T-helper 1 cell (primary cell): ENCODE measurements around the gene RDH16.
A peak's percentile ranks its signal among the peaks of the same experiment; 100 is the strongest.
"Not testable (repeated sequence)": the region's sequence is repeated elsewhere in the genome, so short reads cannot be mapped to it uniquely, and the experiment has no call there.

Experiments
- DNase-seq, 5 donors: peaks; one replicate each; pipeline ENCODE4 v3.0.0-alpha.2; 2012 to 2020

The RDH16 gene

GRCh38 chr12:56953314-56953713 lies 4.1 kb downstream of the RDH16 start:
- no peak for DNase-seq

GRCh38 chr12:56951582-56952339 lies 5.6 kb downstream of the RDH16 start:
- no peak for DNase-seq

- DNase-seq = no peak
Measured at GRCh38 chr12:56948881-56949280, 8.5 kb downstream of the RDH16 start.

- no peak for DNase-seq
Measured at GRCh38 chr12:56948457-56948777, 9.0 kb downstream of the RDH16 start.

- no peak for DNase-seq
Measured at GRCh38 chr12:56947633-56948456, 9.6 kb downstream of the RDH16 start.

GRCh38 chr12:56943878-56944277 lies 13.5 kb downstream of the RDH16 start:
- no peak for DNase-seq

GRCh38 chr12:56943374-56943773 lies 14.0 kb downstream of the RDH16 start:
- DNase-seq = not testable (repeated sequence)

GRCh38 chr12:56941299-56942017 lies 15.9 kb downstream of the RDH16 start:
- DNase-seq = peak in 1 of 5 donors; percentile 31

GRCh38 chr12:56940942-56941298 lies 16.5 kb downstream of the RDH16 start:
- DNase-seq = not testable (repeated sequence)

GRCh38 chr12:56935752-56936151 lies 21.7 kb downstream of the RDH16 start:
- DNase-seq = no peak

GRCh38 chr12:56935157-56935556 lies 22.3 kb downstream of the RDH16 start:
- DNase-seq = no peak

GRCh38 chr12:56933826-56934625 lies 23.4 kb downstream of the RDH16 start, which contains the start of gene SDR9C7:
TSS of gene SDR9C7 (minus strand) at chr12:56934408. CDS start at chr12:56934261, 147 bp downstream.
- DNase-seq = no peak

GRCh38 chr12:56932867-56933266 lies 24.5 kb downstream of the RDH16 start:
- DNase-seq = no peak

- no peak for DNase-seq
Measured at GRCh38 chr12:56932146-56932545, 25.3 kb downstream of the RDH16 start.

GRCh38 chr12:56931474-56931978 lies 25.9 kb downstream of the RDH16 start:
- no peak for DNase-seq

- no peak for DNase-seq
Measured at GRCh38 chr12:56930241-56930640, 27.2 kb downstream of the RDH16 start.

GRCh38 chr12:56929780-56930179 lies 27.6 kb downstream of the RDH16 start:
- DNase-seq = no peak

- no peak for DNase-seq
Measured at GRCh38 chr12:56928262-56928661, 29.1 kb downstream of the RDH16 start.

GRCh38 chr12:56927281-56927680 lies 30.1 kb downstream of the RDH16 start:
- DNase-seq = no peak

- DNase-seq = no peak
Measured at GRCh38 chr12:56922031-56922430, 35.4 kb downstream of the RDH16 start.

GRCh38 chr12:56921346-56921745 lies 36.1 kb downstream of the RDH16 start:
- no peak for DNase-seq

GRCh38 chr12:56918139-56918538 lies 39.3 kb downstream of the RDH16 start:
- DNase-seq = not testable (repeated sequence)

- no peak for DNase-seq
Measured at GRCh38 chr12:56916996-56917333, 40.4 kb downstream of the RDH16 start.
